22Rv1 (cell line): Measurements from ENCODE around the gene BRME1.

ENCODE experiments used
- ZFX ChIP-seq: fragments of 450-650 bp; IDR thresholded peaks from 2 replicates; pipeline ENCODE4 v1.6.1; 2017; ENCODE audit warnings: antibody characterized with exemption, borderline replicate concordance
- TF ChIP-seq, protein P1 (sequence below): fragments of 450-650 bp; IDR thresholded peaks from 2 replicates; pipeline ENCODE4 v1.5.1; 2017; ENCODE audit warnings: mild to moderate bottlenecking

- TF ChIP-seq, protein P1, sequence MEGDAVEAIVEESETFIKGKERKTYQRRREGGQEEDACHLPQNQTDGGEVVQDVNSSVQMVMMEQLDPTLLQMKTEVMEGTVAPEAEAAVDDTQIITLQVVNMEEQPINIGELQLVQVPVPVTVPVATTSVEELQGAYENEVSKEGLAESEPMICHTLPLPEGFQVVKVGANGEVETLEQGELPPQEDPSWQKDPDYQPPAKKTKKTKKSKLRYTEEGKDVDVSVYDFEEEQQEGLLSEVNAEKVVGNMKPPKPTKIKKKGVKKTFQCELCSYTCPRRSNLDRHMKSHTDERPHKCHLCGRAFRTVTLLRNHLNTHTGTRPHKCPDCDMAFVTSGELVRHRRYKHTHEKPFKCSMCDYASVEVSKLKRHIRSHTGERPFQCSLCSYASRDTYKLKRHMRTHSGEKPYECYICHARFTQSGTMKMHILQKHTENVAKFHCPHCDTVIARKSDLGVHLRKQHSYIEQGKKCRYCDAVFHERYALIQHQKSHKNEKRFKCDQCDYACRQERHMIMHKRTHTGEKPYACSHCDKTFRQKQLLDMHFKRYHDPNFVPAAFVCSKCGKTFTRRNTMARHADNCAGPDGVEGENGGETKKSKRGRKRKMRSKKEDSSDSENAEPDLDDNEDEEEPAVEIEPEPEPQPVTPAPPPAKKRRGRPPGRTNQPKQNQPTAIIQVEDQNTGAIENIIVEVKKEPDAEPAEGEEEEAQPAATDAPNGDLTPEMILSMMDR, result no peak
- TF ChIP-seq ZFX, result no peak
These were observed 64.0 kb downstream of the BRME1 start for GRCh38 chr19:13841962-13842290.
